ENCODE measurements around the gene DCLK1.

GRCh38 chr13:35744566-35745178, 386.5 kb downstream of the DCLK1 start:
- no peak for TF ChIP-seq CTCF (IDR thresholded peaks at IDR 0.05)
- no peak for TF ChIP-seq POLR2A (IDR thresholded peaks at IDR 0.05)

Data from adrenal gland (tissue), 5 donors.